ENCODE results near the gene AJUBA.

- TF ChIP-seq EZH2 (IDR thresholded peaks at IDR 0.05; ENCODE audit: borderline replicate concordance, low read length) (no peak), CTCF (conservative IDR thresholded peaks at IDR 0.05 in 1 of 2, IDR thresholded peaks at IDR 0.05 in 1 of 2; ENCODE audit: extremely low read depth in 1 of 2, insufficient read depth in 1 of 2, low read depth in 1 of 2, low read length in 2 of 2) (no peak)
Observed at GRCh38 chr14:23024612-23025075, 42.3 kb upstream of the AJUBA start.
